Fibroblast of skin of left biceps (primary cell): ENCODE data around the gene SRP14.

ENCODE experiments used
- DNase-seq, 2 experiments: peaks; one replicate each; pipeline ENCODE4 v3.0.0-alpha.2; 2013; ENCODE audit warnings: low read depth in 2 of 2

The SRP14 gene

DNA sequence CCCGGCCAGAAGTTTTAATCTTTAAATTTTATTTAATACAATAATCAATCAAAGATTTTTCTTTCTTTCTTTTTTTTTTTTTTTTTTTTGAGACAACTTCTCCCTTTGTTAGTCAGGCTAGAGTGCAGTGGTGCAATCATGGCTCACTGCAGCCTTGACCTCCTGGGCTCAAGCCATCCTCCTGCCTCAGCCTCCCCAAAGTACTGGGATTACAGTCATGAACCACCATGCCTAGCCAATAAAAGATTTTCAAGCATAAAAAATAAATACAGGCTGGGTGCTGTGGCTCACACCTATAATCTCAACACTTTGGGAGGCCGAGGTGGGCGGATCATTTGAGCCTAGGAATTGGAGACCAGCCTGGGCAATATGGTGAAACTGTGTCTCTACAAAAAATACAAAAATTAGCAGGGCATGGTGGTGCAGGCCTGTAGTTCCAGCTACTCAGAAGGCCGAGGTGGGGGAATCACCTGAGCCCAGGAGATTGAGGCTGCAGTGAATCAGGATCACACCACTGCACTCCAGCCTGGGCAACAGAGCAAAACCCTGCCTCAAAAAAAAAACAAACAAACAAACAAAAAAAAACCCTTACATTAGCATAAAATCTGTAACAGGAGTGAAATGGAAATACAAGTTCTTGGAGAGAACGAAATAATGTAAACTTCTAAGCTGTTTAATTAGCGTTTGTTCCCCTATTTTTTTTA lies 29.1 kb upstream of the SRP14 start:
- no peak for DNase-seq

- no peak for DNase-seq
Observed at GRCh38 chr15:40066589-40066988, 27.6 kb upstream of the SRP14 start.

GRCh38 chr15:40065166-40065565 lies 26.2 kb upstream of the SRP14 start:
- DNase-seq = no peak

DNA sequence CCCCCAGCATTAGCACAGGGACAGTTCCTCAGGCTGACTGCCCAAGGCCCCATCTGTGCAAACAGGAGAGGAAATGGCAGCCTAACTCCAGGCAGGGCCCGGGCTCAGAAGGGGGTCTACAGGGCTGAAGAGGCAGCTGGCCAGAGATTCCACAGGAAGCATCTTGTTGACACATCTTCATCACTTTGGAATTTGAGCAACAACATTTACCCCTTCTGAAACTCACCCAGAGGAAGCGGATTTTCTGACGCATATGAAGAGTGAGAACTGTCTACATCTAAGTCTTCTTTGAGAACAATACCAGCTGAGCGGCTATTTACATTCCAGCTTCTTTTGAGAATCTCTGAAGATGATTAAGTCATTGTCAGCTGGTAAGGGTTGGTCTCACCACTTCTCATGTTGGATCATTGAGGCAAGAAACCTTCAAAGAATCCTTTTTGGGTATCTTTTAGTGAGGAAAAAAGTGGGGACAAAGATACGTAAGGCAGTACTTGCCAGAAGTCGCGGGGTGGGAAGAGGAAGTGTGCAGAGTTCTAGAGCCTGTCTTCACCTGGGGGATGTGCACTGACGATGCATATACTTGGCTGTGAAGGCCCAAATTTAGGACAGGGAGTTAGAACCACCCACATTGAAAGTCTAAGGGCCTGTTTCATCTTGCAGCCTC lies 25.4 kb upstream of the SRP14 start:
- peak; percentile 77 to 80 for DNase-seq

DNA sequence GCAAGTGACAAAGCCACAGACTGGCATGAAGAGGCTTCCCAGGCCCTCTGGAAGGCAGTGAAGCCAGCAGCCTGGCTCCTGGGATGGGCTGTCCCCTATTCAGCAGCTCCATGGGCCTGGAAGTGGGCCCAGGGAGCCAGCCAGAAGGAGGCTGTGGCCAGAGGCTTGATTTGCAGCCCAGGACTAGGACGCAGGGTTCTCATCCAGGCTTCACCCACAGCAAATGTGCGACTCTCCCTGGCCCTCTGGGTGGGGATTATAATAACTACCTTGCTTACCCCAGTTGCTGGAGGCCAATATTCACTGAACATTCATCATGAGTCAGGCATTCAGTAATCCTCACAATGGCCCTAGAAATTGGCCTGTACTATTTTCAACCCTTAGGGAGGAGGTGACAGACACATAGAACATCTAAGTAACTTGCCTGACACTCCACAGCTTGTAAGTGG lies 24.6 kb upstream of the SRP14 start:
- no peak for DNase-seq

DNA sequence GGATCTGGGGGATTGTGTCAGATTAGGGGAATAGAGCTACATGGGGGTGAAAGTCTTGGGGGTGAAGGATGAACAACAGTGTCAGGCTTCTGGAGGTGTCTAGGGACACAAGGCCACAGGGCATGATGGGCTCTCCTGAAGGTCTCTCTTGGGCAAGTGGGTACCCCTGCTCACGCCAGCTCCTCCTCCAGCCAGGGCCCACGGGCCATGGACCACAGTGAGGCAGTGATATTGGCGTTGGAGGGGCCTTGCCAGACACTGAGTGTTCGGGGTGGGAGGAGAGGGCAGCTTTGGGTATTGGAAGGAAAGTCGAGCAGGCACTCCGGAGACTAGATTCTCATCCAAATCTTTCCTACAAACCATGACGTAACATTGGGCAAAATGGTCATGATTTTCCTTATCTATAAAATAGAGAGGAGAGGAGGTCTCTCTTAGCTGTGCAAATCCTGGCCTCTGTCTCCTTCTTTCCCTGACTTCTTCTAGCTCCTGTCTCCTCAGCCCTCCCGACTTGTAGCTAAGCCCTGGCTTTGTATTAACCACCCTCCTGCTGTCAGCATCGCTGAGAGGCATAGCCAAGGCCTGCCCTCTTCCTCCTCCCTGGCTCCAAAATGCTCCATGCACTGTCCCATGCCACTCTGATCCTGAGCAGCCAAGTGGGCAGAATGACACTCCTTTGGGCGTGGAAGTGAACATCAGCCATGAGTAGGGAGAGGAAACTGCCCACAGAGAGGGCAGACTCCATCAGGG lies 24.0 kb upstream of the SRP14 start:
- no peak for DNase-seq

DNA sequence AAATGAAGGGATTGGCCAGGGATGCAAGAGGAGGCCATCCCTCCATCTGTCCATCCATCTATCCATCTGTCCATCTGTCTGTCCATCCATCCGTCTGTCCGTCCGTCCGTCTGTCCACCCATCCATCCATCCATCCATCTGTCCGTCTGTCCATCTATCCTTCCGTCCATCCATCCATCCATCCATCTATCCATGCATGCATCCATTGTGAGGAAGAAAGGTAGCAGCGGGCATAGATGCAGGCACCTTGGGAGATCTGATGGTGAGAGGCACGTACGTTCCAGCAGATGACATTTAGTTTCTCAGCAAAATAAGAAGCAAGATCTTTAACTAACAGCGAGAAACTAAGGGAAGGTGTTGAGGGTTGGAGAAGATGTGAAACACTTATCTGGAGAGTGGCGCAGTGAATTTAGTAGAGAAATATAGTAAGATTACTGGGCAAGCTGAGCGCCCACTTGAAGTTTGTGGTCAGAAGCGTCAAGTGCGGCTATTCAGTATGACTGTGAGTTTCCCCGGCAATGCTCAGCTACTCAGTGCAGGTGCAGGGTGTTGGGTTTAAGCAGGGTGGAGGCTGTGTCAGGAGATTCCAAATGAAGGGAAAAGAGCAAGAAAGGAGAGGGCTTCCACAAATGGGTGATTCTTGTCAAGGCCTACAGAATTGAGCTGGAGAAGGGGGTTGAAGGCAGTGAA lies 22.4 kb upstream of the SRP14 start:
- DNase-seq = no peak

GRCh38 chr15:40060236-40060961 lies 21.4 kb upstream of the SRP14 start:
- DNase-seq = no peak

DNA sequence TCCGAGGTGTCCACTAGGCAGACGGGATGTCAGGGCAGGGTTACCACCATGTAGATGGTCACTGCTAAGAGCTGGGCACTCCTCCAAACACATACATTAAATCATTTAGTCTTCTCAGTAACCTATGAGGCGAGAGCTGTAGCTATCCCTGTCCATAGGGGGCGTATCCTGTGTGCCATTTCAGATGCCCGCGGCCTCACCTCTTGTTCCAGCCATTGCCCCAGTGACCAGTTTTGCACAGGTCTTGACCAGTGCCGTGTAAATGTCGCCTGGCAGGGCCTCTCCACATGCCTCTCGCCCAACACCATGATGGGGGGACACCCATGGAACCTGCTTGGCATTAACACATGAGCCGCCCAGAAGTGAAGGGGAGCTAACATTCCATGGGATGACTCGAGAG lies 20.8 kb upstream of the SRP14 start:
- DNase-seq = no peak

DNA sequence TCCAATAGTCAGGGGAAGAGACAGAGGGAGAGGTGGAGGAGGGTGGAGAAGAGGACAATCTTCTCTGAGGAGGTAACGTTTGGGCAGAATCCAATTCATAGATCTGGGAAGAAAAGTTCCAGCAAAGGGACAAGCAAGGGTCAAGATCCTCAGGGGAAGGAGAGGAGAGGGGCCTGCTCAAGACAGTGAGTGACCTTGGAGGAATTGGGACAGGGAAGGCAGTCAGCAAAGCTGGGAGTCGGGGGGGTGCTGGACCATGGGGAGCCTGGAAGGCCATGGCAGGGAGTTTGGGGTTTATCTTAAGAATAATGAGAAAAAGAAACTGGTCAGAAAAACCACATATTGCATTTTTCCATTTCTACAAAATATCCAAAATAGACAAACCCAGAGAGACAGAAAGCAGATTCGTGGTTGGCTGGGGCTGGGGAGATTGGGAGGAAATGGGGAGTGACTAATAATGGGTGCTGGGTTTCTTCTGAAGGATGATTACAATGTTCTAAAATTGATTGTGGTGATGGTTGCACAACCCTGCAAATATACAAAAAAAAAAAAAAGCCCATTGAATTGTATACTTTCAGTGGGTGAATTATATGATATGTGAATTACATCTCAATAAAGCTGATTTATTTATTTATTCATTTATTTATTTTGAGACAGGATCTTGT lies 19.6 kb upstream of the SRP14 start:
- DNase-seq = peak; percentile 63

DNA sequence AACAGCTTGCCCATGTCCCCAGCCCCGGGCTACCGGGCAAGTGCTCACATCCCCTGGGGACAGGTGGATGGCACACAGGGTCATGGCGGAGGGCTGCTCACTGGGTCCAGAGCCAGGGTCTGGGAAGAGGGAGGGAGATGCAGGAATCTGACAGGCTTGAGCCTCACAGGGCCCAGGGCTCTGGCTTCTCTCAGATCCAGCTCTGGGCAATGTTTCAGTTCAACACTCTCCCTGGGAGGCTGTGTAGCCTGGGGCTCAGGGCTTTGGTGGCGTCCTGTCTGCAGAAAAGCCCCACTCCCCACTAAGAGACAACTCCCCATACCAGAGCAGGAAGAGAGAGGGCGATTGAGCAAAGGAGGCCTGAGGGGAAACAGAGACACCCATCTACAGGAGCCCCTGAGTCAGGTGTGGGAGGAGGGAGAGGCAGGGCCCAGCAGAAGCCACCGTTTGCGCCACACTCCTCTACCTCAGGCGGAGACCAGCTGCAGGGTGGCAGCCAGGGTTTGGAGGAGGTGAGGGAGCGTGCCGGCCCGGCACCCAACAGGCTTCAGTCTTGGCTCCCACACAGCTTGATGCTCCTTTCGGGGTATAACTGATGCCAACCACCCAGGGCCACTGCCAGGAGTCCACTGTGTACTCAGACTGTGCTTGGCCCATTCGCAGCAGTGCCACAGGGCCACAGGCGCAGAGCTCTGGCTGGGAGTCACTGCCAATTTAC lies 16.8 kb upstream of the SRP14 start:
- no peak for DNase-seq

DNA sequence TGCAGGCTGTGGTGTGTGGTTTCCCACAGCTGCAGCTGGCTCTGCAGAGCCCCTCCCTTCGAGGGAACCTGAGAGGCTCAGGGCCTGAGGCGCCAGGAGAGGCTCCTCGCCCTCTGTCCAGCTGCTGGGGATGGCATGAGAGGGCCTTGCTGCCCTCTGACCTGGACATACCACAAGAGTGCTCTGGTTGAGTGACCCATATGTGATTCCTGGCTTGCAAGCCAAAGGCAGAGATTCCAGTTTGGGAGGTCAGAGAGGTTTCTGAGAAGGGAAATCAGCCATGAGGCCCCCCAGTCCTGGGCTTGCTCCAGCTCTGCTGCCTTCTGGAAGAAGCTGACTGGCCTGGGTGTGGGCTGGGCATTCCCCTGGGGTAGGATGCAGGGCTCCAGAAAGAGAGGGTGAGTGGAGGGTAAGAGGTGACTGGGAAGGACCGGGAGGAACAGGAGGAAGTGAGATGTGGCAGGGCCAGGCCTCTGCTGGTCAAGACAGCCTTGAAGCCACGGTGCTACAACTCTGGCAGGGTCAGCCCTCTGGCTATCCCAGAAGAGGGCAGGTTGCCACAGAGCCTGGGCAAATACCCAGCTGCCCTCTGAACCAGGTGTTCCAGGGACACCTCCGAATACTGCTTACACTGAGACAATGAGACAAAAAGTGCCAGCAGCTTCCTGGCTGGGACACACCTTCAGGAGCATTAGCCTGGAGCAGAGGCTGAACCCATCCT lies 16.0 kb upstream of the SRP14 start:
- no peak for DNase-seq

DNA sequence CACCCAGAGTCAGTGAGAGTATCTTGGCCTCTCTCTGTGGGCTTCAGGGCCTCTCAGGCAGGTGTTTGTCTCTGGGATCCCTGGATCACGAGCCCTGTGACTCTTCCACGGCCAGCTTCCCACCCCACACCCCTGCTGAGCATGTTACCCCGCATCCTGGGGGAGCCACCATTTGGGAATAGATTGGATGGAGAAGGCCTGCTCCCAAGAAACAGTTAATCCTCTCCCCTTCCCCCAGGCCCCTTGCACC lies 15.5 kb upstream of the SRP14 start:
- no peak for DNase-seq

GRCh38 chr15:40053831-40054604 lies 15.0 kb upstream of the SRP14 start:
- no peak for DNase-seq

- no peak for DNase-seq
Observed at GRCh38 chr15:40053079-40053830, 14.3 kb upstream of the SRP14 start.

GRCh38 chr15:40052604-40053003 lies 13.6 kb upstream of the SRP14 start:
- no peak for DNase-seq

GRCh38 chr15:40051616-40052415 lies 12.8 kb upstream of the SRP14 start:
- no peak for DNase-seq
